HepG2 (cell line): ENCODE measurements around the gene ABT1. TPM values are rescaled to one million over a fixed set of nuclear protein-coding genes. Genes with fewer than 3 reads are reported as not detected.
A peak's percentile ranks its signal among the peaks of the same experiment; 100 is the strongest.

ENCODE experiments used
- AHDC1 ChIP-seq: sonication (generic); formaldehyde crosslinking; IDR thresholded peaks from 2 replicates; pipeline ENCODE4 v1.5.1; 2020; ENCODE audit warnings: mild to moderate bottlenecking, missing genetic modification reagents, borderline replicate concordance
- CHD2 ChIP-seq: IDR thresholded peaks from 2 replicates; pipeline ENCODE4 v1.6.1; 2011; ENCODE audit warnings: low read depth, low read length, improper control_type of control experiment
- GABPB1 ChIP-seq: IDR thresholded peaks from 2 replicates; pipeline ENCODE4 v1.6.1; 2016; ENCODE audit warnings: mild to moderate bottlenecking, missing genetic modification reagents, moderate library complexity, missing compliant biosample characterization
- GFI1 ChIP-seq: sonication (generic); formaldehyde crosslinking; IDR thresholded peaks from 2 replicates; pipeline ENCODE4 v1.5.0; 2020; ENCODE audit warnings: missing genetic modification reagents, mild to moderate bottlenecking, borderline replicate concordance
- HNF4G ChIP-seq, 2 experiments: sonication (generic) in 1 of 2; formaldehyde crosslinking in 1 of 2; IDR thresholded peaks; 2 replicates each; pipeline versions ENCODE4 v1.4.0 to v1.6.1; 2011 to 2020; ENCODE audit warnings: borderline replicate concordance in 2 of 2, low read depth in 2 of 2, mild to moderate bottlenecking in 2 of 2, low read length in 1 of 2, missing genetic modification reagents in 1 of 2, moderate library complexity in 1 of 2
- PHF21A ChIP-seq: sonication (generic); formaldehyde crosslinking; IDR thresholded peaks from 2 replicates; pipeline ENCODE4 v1.5.0; 2020; ENCODE audit warnings: mild to moderate bottlenecking, missing genetic modification reagents
- PREB ChIP-seq: sonication (generic); formaldehyde crosslinking; IDR thresholded peaks from 2 replicates; pipeline ENCODE4 v1.4.0; 2020; ENCODE audit warnings: missing genetic modification reagents
- PTBP1 ChIP-seq: fragments of 200-400 bp; formaldehyde crosslinking; IDR thresholded peaks from 2 replicates; pipeline ENCODE4 v1.6.1; 2018; ENCODE audit warnings: low read length, low read depth; ENCODE audit not compliant: poor library complexity, severe bottlenecking
- RFX5 ChIP-seq: IDR thresholded peaks from 2 replicates; pipeline ENCODE4 v1.6.1; 2011; ENCODE audit warnings: low read depth, low read length, improper control_type of control experiment
- SRSF4 ChIP-seq: fragments of 200-400 bp; formaldehyde crosslinking; IDR thresholded peaks from one replicate; pipeline ENCODE4 v1.6.1; 2018; ENCODE audit warnings: mild to moderate bottlenecking, low read depth, low read length, moderate library complexity; ENCODE audit not compliant: poor library complexity, severe bottlenecking
- SRY ChIP-seq: sonication (generic); formaldehyde crosslinking; IDR thresholded peaks from 2 replicates; pipeline ENCODE4 v1.8.0; 2022; ENCODE audit warnings: mild to moderate bottlenecking, missing genetic modification reagents
- STAT5B ChIP-seq: sonication (generic); formaldehyde crosslinking; IDR thresholded peaks from 2 replicates; pipeline ENCODE4 v1.4.0; 2020; ENCODE audit warnings: missing genetic modification reagents
- TFE3 ChIP-seq: IDR thresholded peaks from 2 replicates; pipeline ENCODE4 v1.6.1; 2016
- ZKSCAN1 ChIP-seq: fragments of 150-350 bp; IDR thresholded peaks from 2 replicates; pipeline ENCODE4 v1.6.1; 2014; ENCODE audit warnings: low read length
- ZKSCAN8 ChIP-seq: IDR thresholded peaks from 2 replicates; pipeline ENCODE4 v1.6.1; 2016; ENCODE audit warnings: borderline replicate concordance, missing genetic modification reagents, missing compliant biosample characterization
- ZNF3 ChIP-seq: IDR thresholded peaks from 2 replicates; pipeline ENCODE4 v1.7.0; 2017; ENCODE audit warnings: inconsistent platforms
- ZNF331 ChIP-seq: sonication (generic); formaldehyde crosslinking; IDR thresholded peaks from 2 replicates; pipeline ENCODE4 v1.4.0; 2020; ENCODE audit warnings: missing genetic modification reagents
- ZNF33A ChIP-seq: sonication (generic); formaldehyde crosslinking; IDR thresholded peaks from 2 replicates; pipeline ENCODE4 v1.5.1; 2020; ENCODE audit warnings: missing genetic modification reagents, mild to moderate bottlenecking, moderate library complexity, borderline replicate concordance
- polyA plus RNA-seq, 8 experiments: library from polyadenylated mRNA; depleted of rRNA in 3 of 8; stranded (reverse) in 7 of 8; unstranded in 1 of 8; fragments of >200 nt; fragmentation: Illumina TruSeq in 4 of 8; extraction: Trizol in 4 of 8; gene quantifications; 2 replicates each; pipeline versions ENCODE4 v1.2.1 to v1.2.3, GENCODE V29; 2011 to 2016; ENCODE audit warnings: low read depth in 4 of 8, missing spikeins in 1 of 8, mixed read lengths in 1 of 8; ENCODE audit not compliant: insufficient read depth in 1 of 8
- total RNA-seq, 5 experiments: library from RNA; depleted of rRNA; stranded (reverse); fragments of >200 nt; fragmentation: Illumina TruSeq; extraction: Trizol; gene quantifications; 2 replicates each; pipeline ENCODE4 v1.2.3, GENCODE V29; 2016; ENCODE audit warnings: low read depth in 1 of 5
- TF ChIP-seq, protein P1 (sequence below): IDR thresholded peaks from 2 replicates; pipeline ENCODE4 v1.6.1; 2012; ENCODE audit warnings: low read depth, low read length, improper control_type of control experiment

Gene ABT1
- total and polyA plus RNA-seq, 2 of the 13 experiments (the other 11 are each of a cell fraction or from before 2014, with no cell fraction given) = 38.4 TPM

- TF ChIP-seq AHDC1 (CRISPR knock-in tag) (0 out of 2 replicates have a peak, but pooled peaks have one; percentile 18), STAT5B (no peak), RFX5 (no peak), ZKSCAN1 (0 out of 2 replicates have a peak, but pooled peaks have one; percentile 21), HNF4G (IDR thresholded peaks at IDR 0.05; ENCODE audit: borderline replicate concordance, low read depth, low read length) (no peak), HNF4G (CRISPR knock-in tag; IDR thresholded peaks at IDR 0.05; ENCODE audit: borderline replicate concordance, low read depth) (no peak), ZNF33A (CRISPR knock-in tag) (0 out of 2 replicates have a peak, but pooled peaks have one; percentile 49), PTBP1 (no peak), SRSF4 (no peak), ZNF3 (no peak), ZNF331 (0 out of 2 replicates have a peak, but pooled peaks have one; percentile 65), PREB (CRISPR knock-in tag) (no peak), PHF21A (CRISPR knock-in tag) (0 out of 2 replicates have a peak, but pooled peaks have one; percentile 5), ZKSCAN8 (peak; percentile 54; the same call in 1 of the 2 replicates), SRY (CRISPR knock-in tag) (no peak), GABPB1 (CRISPR knock-in tag) (no peak), TFE3 (no peak), CHD2 (no peak), GFI1 (no peak)
- TF ChIP-seq, protein P1, sequence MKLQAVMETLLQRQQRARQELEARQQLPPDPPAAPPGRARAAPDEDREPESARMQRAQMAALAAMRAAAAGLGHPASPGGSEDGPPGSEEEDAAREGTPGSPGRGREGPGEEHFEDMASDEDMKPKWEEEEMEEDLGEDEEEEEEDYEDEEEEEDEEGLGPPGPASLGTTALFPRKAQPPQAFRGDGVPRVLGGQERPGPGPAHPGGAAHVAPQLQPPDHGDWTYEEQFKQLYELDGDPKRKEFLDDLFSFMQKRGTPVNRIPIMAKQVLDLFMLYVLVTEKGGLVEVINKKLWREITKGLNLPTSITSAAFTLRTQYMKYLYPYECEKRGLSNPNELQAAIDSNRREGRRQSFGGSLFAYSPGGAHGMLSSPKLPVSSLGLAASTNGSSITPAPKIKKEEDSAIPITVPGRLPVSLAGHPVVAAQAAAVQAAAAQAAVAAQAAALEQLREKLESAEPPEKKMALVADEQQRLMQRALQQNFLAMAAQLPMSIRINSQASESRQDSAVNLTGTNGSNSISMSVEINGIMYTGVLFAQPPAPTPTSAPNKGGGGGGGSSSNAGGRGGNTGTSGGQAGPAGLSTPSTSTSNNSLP = peak; percentile 96
Observed at GRCh38 chr6:26554697-26555504, 41.9 kb upstream of the ABT1 start (continued).
